Measurements from ENCODE around the gene ARHGAP35. TPM values are rescaled to one million over a fixed set of nuclear protein-coding genes. Genes with fewer than 3 reads are reported as not detected.
"Not testable (repeated sequence)": the region's sequence is repeated elsewhere in the genome, so short reads cannot be mapped to it uniquely, and the experiment has no call there.

The ARHGAP35 gene
- total RNA-seq, 1 experiment from 2014 or later = 29.3 TPM

GRCh38 chr19:46868025-46868802, 7.4 kb downstream of the ARHGAP35 start:
- no peak for DNase-seq (ENCODE audit: low read depth)

GRCh38 chr19:46871173-46871572, 10.4 kb downstream of the ARHGAP35 start:
- not testable (repeated sequence) for DNase-seq (ENCODE audit: low read depth)

- DNase-seq (ENCODE audit: low read depth) = no peak
Measured at GRCh38 chr19:46872967-46873366, 12.2 kb downstream of the ARHGAP35 start.

GRCh38 chr19:46875234-46875633, 14.4 kb downstream of the ARHGAP35 start:
- DNase-seq (ENCODE audit: low read depth) = no peak

GRCh38 chr19:46875657-46876056, 14.9 kb downstream of the ARHGAP35 start:
- no peak for DNase-seq (ENCODE audit: low read depth)

GRCh38 chr19:46878613-46879375, 18.0 kb downstream of the ARHGAP35 start:
- peak; percentile 92 for DNase-seq (ENCODE audit: low read depth)

GRCh38 chr19:46880431-46880830, 19.6 kb downstream of the ARHGAP35 start:
- no peak for DNase-seq (ENCODE audit: low read depth)

GRCh38 chr19:46881092-46881491, 20.3 kb downstream of the ARHGAP35 start:
- DNase-seq (ENCODE audit: low read depth) = no peak

GRCh38 chr19:46882034-46882433, 21.2 kb downstream of the ARHGAP35 start:
- no peak for DNase-seq (ENCODE audit: low read depth)

GRCh38 chr19:46882751-46883150, 22.0 kb downstream of the ARHGAP35 start:
- not testable (repeated sequence) for DNase-seq (ENCODE audit: low read depth)

- DNase-seq (ENCODE audit: low read depth) = no peak
Measured at GRCh38 chr19:46885411-46885810, 24.6 kb downstream of the ARHGAP35 start.

- no peak for DNase-seq (ENCODE audit: low read depth)
Measured at GRCh38 chr19:46886546-46887239, 25.9 kb downstream of the ARHGAP35 start.

GRCh38 chr19:46887240-46887782, 26.5 kb downstream of the ARHGAP35 start:
- no peak for DNase-seq (ENCODE audit: low read depth)

- peak; percentile 77 for DNase-seq (ENCODE audit: low read depth)
Measured at GRCh38 chr19:46890423-46891170, 29.8 kb downstream of the ARHGAP35 start.

GRCh38 chr19:46892252-46893179, 31.7 kb downstream of the ARHGAP35 start:
- no peak for DNase-seq (ENCODE audit: low read depth)

GRCh38 chr19:46896076-46896794, 35.4 kb downstream of the ARHGAP35 start:
- DNase-seq (ENCODE audit: low read depth) = peak; percentile 83

GRCh38 chr19:46898731-46899130, 37.9 kb downstream of the ARHGAP35 start:
- peak; percentile 76 for DNase-seq (ENCODE audit: low read depth)

GRCh38 chr19:46900341-46900740, 39.5 kb downstream of the ARHGAP35 start:
- DNase-seq (ENCODE audit: low read depth) = no peak

- no peak for DNase-seq (ENCODE audit: low read depth)
Measured at GRCh38 chr19:46901701-46902401, 41.1 kb downstream of the ARHGAP35 start.
